T-helper 2 cell treated with Interferon-gamma antibody and Interleukin-4, amounts not matched to agents 5 μg/mL and 100 μg/mL, for 36 hours (primary cell): ENCODE data around the gene ABCA10.
"Not testable (repeated sequence)": the region's sequence is repeated elsewhere in the genome, so short reads cannot be mapped to it uniquely, and the experiment has no call there.

Experiments used
- DNase-seq: peaks from one replicate; pipeline ENCODE4 v3.0.0; 2021; ENCODE audit warnings: low spot score
- H3K27ac Mint-ChIP-seq: one replicate; pipeline ENCODE4 v1.8.0; 2021; ENCODE audit warnings: mild to moderate bottlenecking, mixed read lengths
- H3K27me3 Mint-ChIP-seq: one replicate; pipeline ENCODE4 v1.8.0; 2021; ENCODE audit warnings: low read depth, mixed read lengths
- H3K36me3 Mint-ChIP-seq: one replicate; pipeline ENCODE4 v1.8.0; 2021; ENCODE audit warnings: low read depth, mixed read lengths
- H3K4me1 Mint-ChIP-seq: one replicate; pipeline ENCODE4 v1.8.0; 2021; ENCODE audit warnings: low read depth, mixed read lengths
- H3K4me3 Mint-ChIP-seq: one replicate; pipeline ENCODE4 v1.8.0; 2022; ENCODE audit warnings: mild to moderate bottlenecking, moderate library complexity, mixed read lengths
- H3K9me3 Mint-ChIP-seq: one replicate; pipeline ENCODE4 v1.8.0; 2021; ENCODE audit warnings: mixed read lengths

The ABCA10 gene

GRCh38 chr17:69170377-69170776 lies 58.2 kb downstream of the ABCA10 start:
- H3K4me1 Mint-ChIP-seq = no peaks in the 10 kb centered on the region
- no peaks in the 10 kb centered on the region for H3K27me3 Mint-ChIP-seq
- H3K27ac Mint-ChIP-seq = no peak overlapping the region
- H3K9me3 Mint-ChIP-seq = no peaks in the 10 kb centered on the region
- no peaks in the 10 kb centered on the region for H3K36me3 Mint-ChIP-seq
- no peak overlapping the region for H3K4me3 Mint-ChIP-seq
- DNase-seq = no peak

GRCh38 chr17:69168642-69169041 lies 60.0 kb downstream of the ABCA10 start:
- not testable (repeated sequence) for H3K4me1 Mint-ChIP-seq, H3K9me3 Mint-ChIP-seq, H3K27ac Mint-ChIP-seq, DNase-seq, H3K36me3 Mint-ChIP-seq, H3K4me3 Mint-ChIP-seq, H3K27me3 Mint-ChIP-seq

GRCh38 chr17:69166957-69167356 lies 61.7 kb downstream of the ABCA10 start:
- no peaks in the 10 kb centered on the region for H3K9me3 Mint-ChIP-seq
- H3K4me1 Mint-ChIP-seq = no peaks in the 10 kb centered on the region
- no peak overlapping the region for H3K4me3 Mint-ChIP-seq
- H3K36me3 Mint-ChIP-seq = no peaks in the 10 kb centered on the region
- H3K27me3 Mint-ChIP-seq = no peaks in the 10 kb centered on the region
- DNase-seq = no peak
- H3K27ac Mint-ChIP-seq = no peak overlapping the region

GRCh38 chr17:69164206-69164605 lies 64.4 kb downstream of the ABCA10 start:
- Mint-ChIP-seq H3K27me3 (no peaks in the 10 kb centered on the region), H3K36me3 (no peaks in the 10 kb centered on the region), H3K4me3 (no peak overlapping the region), H3K9me3 (no peaks in the 10 kb centered on the region), H3K4me1 (no peaks in the 10 kb centered on the region), H3K27ac (no peak overlapping the region)
- no peak for DNase-seq

- no peaks in the 10 kb centered on the region for H3K9me3 Mint-ChIP-seq
- H3K27me3 Mint-ChIP-seq = no peaks in the 10 kb centered on the region
- no peak overlapping the region for H3K27ac Mint-ChIP-seq
- no peaks in the 10 kb centered on the region for H3K4me1 Mint-ChIP-seq
- H3K36me3 Mint-ChIP-seq = no peaks in the 10 kb centered on the region
- H3K4me3 Mint-ChIP-seq = no peak overlapping the region
- no peak for DNase-seq
Observed at GRCh38 chr17:69159418-69159817, 69.2 kb downstream of the ABCA10 start.

GRCh38 chr17:69154267-69154666 lies 74.4 kb downstream of the ABCA10 start:
- no peak for DNase-seq
- Mint-ChIP-seq H3K27ac (no peak overlapping the region), H3K9me3 (no peaks in the 10 kb centered on the region), H3K4me3 (no peak overlapping the region), H3K36me3 (no peaks in the 10 kb centered on the region), H3K4me1 (no peaks in the 10 kb centered on the region), H3K27me3 (no peaks in the 10 kb centered on the region)

GRCh38 chr17:69150333-69150732 lies 78.3 kb downstream of the ABCA10 start:
- Mint-ChIP-seq H3K36me3 (no peaks in the 10 kb centered on the region), H3K27me3 (no peaks in the 10 kb centered on the region), H3K9me3 (no peaks in the 10 kb centered on the region), H3K4me1 (no peaks in the 10 kb centered on the region), H3K4me3 (no peak overlapping the region), H3K27ac (no peak overlapping the region)
- DNase-seq = no peak

- Mint-ChIP-seq H3K36me3 (no peaks in the 10 kb centered on the region), H3K4me1 (no peaks in the 10 kb centered on the region), H3K27ac (no peak overlapping the region), H3K9me3 (no peaks in the 10 kb centered on the region), H3K4me3 (no peak overlapping the region), H3K27me3 (no peaks in the 10 kb centered on the region)
- DNase-seq = no peak
Observed at GRCh38 chr17:69147460-69147859, 81.2 kb downstream of the ABCA10 start.

- DNase-seq = no peak
- Mint-ChIP-seq H3K4me3 (no peak overlapping the region), H3K27ac (no peak overlapping the region), H3K27me3 (no peaks in the 10 kb centered on the region), H3K36me3 (no peaks in the 10 kb centered on the region), H3K4me1 (no peaks in the 10 kb centered on the region), H3K9me3 (no peaks in the 10 kb centered on the region)
Observed at GRCh38 chr17:69144331-69145255, 84.0 kb downstream of the ABCA10 start.

- Mint-ChIP-seq H3K4me3 (no peak overlapping the region), H3K27ac (no peak overlapping the region), H3K36me3 (no peaks in the 10 kb centered on the region), H3K4me1 (no peaks in the 10 kb centered on the region), H3K9me3 (no peaks in the 10 kb centered on the region), H3K27me3 (no peaks in the 10 kb centered on the region)
- DNase-seq = no peak
Observed at GRCh38 chr17:69143683-69144231, 84.9 kb downstream of the ABCA10 start.

GRCh38 chr17:69143151-69143550 lies 85.5 kb downstream of the ABCA10 start:
- Mint-ChIP-seq H3K27ac (no peak overlapping the region), H3K4me1 (no peaks in the 10 kb centered on the region), H3K27me3 (no peaks in the 10 kb centered on the region), H3K9me3 (no peaks in the 10 kb centered on the region), H3K4me3 (no peak overlapping the region), H3K36me3 (no peaks in the 10 kb centered on the region)
- no peak for DNase-seq

- DNase-seq = no peak
- H3K9me3 Mint-ChIP-seq = no peaks in the 10 kb centered on the region
Observed at GRCh38 chr17:69142175-69142802, 86.3 kb downstream of the ABCA10 start.

GRCh38 chr17:69141431-69142174 lies 87.0 kb downstream of the ABCA10 start, which contains the start of gene ABCA6:
ABCA6 (minus strand) TSS chr17:69141895; CDS start chr17:69140703, 1,192 bp downstream.
- Mint-ChIP-seq H3K9me3 (no peaks in the 10 kb centered on the region), H3K4me3 (no peak within 1 kb of the TSS), H3K36me3 (no peaks in the 10 kb centered on the region), H3K4me1 (no peaks in the 10 kb centered on the region), H3K27me3 (no peaks in the 10 kb centered on the region), H3K27ac (no peak within 1 kb of the TSS)
- DNase-seq = no peak

More at GRCh38 chr17:69142175-69142802, 86.3 kb downstream of the ABCA10 start:
- Mint-ChIP-seq H3K36me3 (no peaks in the 10 kb centered on the region), H3K27ac (no peak overlapping the region), H3K27me3 (no peaks in the 10 kb centered on the region), H3K4me1 (no peaks in the 10 kb centered on the region), H3K4me3 (no peak overlapping the region)

- Mint-ChIP-seq H3K36me3 (no peaks in the 10 kb centered on the region), H3K4me3 (no peak overlapping the region), H3K27me3 (no peaks in the 10 kb centered on the region), H3K4me1 (no peaks in the 10 kb centered on the region), H3K27ac (no peak overlapping the region), H3K9me3 (no peaks in the 10 kb centered on the region)
- DNase-seq = no peak
Observed at GRCh38 chr17:69134112-69134511, 94.5 kb downstream of the ABCA10 start.
